K562 (cell line): Measurements from ENCODE around the gene RSRC1.

Experiments
- ADNP ChIP-seq: fragments of 200-800 bp; sonication (Bioruptor generic); IDR thresholded peaks from 2 replicates; pipeline ENCODE4 v1.6.1; 2016; ENCODE audit warnings: missing genetic modification characterization, missing compliant biosample characterization
- ERF ChIP-seq: fragments of 450-650 bp; formaldehyde crosslinking; IDR thresholded peaks from 2 replicates; pipeline ENCODE4 v1.4.0; 2020; ENCODE audit warnings: mild to moderate bottlenecking, mixed read lengths
- FOXK2 ChIP-seq, 2 experiments: fragments of 450-650 bp; IDR thresholded peaks in 1 of 2; conservative IDR thresholded peaks in 1 of 2; 2 replicates each; pipeline ENCODE4 v1.6.1; 2016; ENCODE audit warnings: low read depth in 2 of 2, mild to moderate bottlenecking in 1 of 2
- POLR2A ChIP-seq: fragments of 450-650 bp; conservative IDR thresholded peaks from 2 replicates; pipeline ENCODE4 v1.6.1; 2016
- POLR2AphosphoS5 ChIP-seq: IDR thresholded peaks from 2 replicates; pipeline ENCODE4 v1.6.1; 2011; ENCODE audit warnings: mild to moderate bottlenecking, low read depth, low read length, moderate library complexity; ENCODE audit not compliant: control insufficient read depth, insufficient read depth
- RB1 ChIP-seq: fragments of 450-650 bp; IDR thresholded peaks from 2 replicates; pipeline ENCODE4 v1.6.1; 2017; ENCODE audit warnings: low read depth, mild to moderate bottlenecking

GRCh38 chr3:158169091-158169491, 59.2 kb downstream of the RSRC1 start:
- TF ChIP-seq ADNP (tag) (no peak), ERF (CRISPR knock-in tag) (no peak), POLR2A (no peak), FOXK2 (conservative IDR thresholded peaks at IDR 0.05 in 1 of 2, IDR thresholded peaks at IDR 0.05 in 1 of 2; ENCODE audit: low read depth in 2 of 2) (no peak), RB1 (no peak), POLR2AphosphoS5 (no peak)
